22Rv1 (cell line): ENCODE results near the gene MKLN1.

Source experiments
- H3K27ac ChIP-seq: fragments of 450-650 bp; 2 replicates; pipeline ENCODE4 v1.5.1; 2017
- CTCF ChIP-seq: fragments of 450-650 bp; IDR thresholded peaks from 2 replicates; pipeline ENCODE4 v1.5.1; 2017; ENCODE audit warnings: mild to moderate bottlenecking
- ZFX ChIP-seq: fragments of 450-650 bp; IDR thresholded peaks from 2 replicates; pipeline ENCODE4 v1.6.1; 2017; ENCODE audit warnings: antibody characterized with exemption, borderline replicate concordance

MKLN1 gene

DNA sequence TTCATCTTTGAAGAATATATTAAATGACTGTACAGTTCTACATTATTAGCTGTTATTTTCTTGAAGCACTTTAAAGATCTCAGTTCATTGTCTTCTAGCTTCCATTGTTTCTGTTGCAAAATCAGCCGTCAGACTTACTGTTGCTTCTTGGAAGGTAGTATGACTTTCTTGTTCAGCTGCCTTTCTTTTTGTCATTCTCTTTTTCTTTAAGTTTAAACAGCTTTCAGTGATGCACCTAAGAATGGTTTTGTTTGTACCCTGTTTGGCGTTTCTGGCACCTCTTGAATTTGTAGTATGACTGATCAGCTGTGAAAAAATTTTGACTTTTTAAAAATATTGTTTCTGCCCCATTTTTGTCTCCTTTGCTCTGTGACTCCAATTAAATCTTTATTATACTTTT, 9.3 kb downstream of the MKLN1 start:
- TF ChIP-seq CTCF = no peak
- TF ChIP-seq ZFX = no peak
- H3K27ac ChIP-seq = no peak overlapping the region

DNA sequence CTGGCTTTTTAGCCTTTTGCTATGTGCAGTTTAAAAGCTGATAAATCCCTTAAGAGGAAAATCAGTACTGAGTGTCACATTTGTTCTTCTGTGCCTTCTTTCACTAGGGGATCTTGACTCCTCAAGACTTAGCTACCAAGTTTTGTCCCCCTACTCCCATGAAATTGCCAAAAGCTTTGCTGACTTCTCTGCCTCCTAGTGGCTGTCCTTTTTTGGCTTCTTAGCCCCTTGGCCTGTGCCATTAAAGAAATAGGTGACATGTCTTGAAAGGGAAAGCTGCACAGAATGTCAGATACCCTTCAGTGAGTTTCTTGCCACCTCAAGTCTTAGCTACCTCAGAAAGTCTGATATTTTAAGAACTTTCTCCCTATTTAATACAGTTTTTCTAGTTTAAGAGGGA, 10.5 kb downstream of the MKLN1 start:
- H3K27ac ChIP-seq = no peak overlapping the region

DNA sequence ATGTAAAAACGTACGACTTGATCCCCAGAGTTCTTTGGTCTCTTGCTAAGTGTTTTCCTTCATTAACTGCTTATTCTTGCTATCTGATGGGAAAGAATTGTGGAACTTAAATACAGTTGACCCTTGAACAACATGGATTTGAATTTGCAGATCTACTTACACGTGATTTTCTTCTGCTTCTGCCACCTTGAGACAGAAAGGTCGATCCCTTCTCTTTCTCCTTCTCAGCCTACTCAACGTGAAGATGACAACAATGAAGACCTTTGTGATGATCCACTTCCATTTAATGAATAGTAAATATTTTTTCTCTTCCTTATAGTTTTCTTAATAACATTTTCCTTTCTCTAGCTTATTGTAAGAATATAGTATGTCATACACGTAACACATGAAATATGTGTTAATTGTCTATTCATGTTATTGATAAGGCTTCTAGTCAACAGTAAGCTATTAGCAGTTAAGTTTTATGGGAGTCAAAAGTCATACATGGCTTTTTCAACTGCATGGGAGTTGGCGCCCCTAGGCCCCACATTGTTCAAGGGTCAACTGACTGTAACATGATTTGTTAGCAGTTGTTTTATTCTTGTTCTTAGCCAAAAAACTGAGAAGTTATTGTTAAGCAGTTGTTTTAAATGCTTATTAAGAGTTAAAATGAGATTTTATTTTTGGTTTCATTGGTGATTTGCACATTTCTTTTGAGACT, 11.2 kb downstream of the MKLN1 start:
- H3K27ac ChIP-seq = no peak overlapping the region
- no peak for TF ChIP-seq ZFX
- no peak for TF ChIP-seq CTCF

More for the DNA sequence above, 10.5 kb downstream of the MKLN1 start:
- TF ChIP-seq ZFX = no peak
- TF ChIP-seq CTCF = no peak

DNA sequence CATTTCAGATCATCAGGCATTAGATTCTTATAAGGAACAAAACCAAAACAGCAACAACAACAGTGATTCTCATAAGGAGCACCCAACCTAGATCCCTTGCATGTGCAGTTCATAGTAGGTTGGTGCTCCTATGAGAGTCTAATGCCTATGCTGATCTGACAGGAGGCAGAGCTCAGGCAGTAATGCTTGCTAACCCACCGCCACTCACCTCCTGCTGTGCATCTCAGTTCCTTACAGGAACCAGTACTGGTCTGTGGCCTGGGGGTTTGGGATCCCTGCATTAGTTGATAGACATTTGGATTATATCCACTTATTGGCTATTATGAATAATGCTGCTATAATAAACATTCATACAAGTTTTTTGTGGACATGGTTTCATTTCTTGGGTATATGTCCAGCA, 14.0 kb downstream of the MKLN1 start:
- TF ChIP-seq CTCF = no peak
- TF ChIP-seq ZFX = no peak
- no peak overlapping the region for H3K27ac ChIP-seq

DNA sequence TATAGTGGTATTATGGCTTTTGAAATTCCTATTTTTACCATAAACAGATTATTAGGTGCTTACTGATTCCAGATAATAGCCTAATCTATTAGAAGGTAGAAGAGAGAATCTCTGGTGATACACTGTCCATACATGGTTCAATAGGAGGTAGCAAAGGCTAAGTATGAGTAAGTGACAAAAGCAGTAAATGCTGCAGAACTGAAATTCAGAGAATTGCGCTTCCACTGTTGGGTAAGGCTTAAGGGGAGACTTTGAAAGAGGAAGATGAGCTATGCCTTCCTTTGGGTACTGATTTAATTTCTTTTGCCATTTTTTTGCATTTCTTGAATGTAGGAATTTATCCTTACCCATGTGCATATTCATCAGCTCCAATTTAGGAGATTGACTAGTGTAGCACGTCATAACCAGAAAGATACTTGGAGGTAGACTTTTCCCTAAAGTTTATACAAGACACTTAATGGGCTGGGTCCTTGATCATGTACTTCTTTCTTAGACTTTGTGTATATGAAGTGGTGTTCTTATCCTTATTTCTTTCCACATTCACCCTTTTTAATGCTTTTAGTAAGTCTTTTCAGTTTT, 15.3 kb downstream of the MKLN1 start:
- no peak overlapping the region for H3K27ac ChIP-seq
- TF ChIP-seq CTCF (no peak), ZFX (no peak)

DNA sequence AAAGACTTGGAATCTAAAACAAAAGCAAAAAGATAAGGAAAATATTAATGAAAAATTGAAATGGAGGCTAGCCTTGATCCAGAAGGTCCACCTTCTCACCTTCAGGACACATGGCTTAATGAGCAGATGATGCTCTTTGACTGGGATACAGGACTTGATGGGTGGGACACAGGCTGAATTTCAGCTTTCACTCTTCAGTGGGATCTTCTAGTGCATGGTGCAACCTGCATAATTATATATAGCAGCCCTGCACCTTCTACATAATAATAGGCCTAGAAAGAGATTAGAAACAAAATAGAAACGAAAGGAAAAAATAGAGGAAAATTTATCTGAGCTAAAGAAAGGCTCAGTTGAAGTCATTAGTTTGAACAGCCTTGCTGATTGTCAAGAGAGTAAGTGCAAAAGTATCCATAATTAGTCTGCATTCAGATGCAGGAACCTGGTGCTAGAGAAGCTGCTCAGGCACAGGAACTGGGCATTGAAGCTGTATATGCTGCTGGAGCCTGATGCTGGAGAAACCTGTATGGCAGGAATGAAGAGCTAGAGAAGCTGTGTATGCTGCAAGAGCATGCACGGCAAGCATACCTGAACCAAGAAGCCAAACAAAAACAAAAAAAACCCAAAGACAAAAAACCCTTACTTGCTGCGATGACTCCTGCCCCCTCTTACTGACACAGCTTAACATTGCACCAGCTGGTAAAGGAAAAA, 19.4 kb downstream of the MKLN1 start:
- H3K27ac ChIP-seq = no peak overlapping the region
- no peak for TF ChIP-seq ZFX
- no peak for TF ChIP-seq CTCF

GRCh38 chr7:131352032-131352431, 24.4 kb downstream of the MKLN1 start:
- TF ChIP-seq ZFX (no peak), CTCF (no peak)

More at GRCh38 chr7:131352032-131352431, 24.4 kb downstream of the MKLN1 start:
- H3K27ac ChIP-seq = no peak overlapping the region
